Mucosa of descending colon (tissue), 3 donors: ENCODE results near the gene ENGASE. TPM values are rescaled to one million over a fixed set of nuclear protein-coding genes. Genes with fewer than 3 reads are reported as not detected.

Experiments
- ATAC-seq: fragments of 200-7000 bp; cut with Tn5 transposase; one replicate; pipeline ENCODE4 v1.9.1; 2020; ENCODE audit warnings: mild to moderate bottlenecking, moderate library complexity
- DNase-seq, 3 donors: peaks; one replicate each; pipeline ENCODE4 v3.0.0-alpha.2; 2020
- H3K36me3 ChIP-seq: fragments of 200-600 bp; one replicate; pipeline ENCODE4 v1.8.0; 2021; ENCODE audit warnings: low read depth, mild to moderate bottlenecking
- H3K4me1 ChIP-seq: fragments of 200-600 bp; one replicate; pipeline ENCODE4 v1.8.0; 2021; ENCODE audit warnings: low read depth, mild to moderate bottlenecking
- H3K4me3 ChIP-seq: fragments of 200-600 bp; one replicate; pipeline ENCODE4 v1.8.0; 2021; ENCODE audit warnings: mild to moderate bottlenecking
- H3K9me3 ChIP-seq: fragments of 200-600 bp; one replicate; pipeline ENCODE4 v1.8.0; 2021; ENCODE audit warnings: mild to moderate bottlenecking
- intact Hi-C, 2 donors: fragments of 100-400 bp; cut with DNase I in 1 of 2; cut with micrococcal nuclease in 1 of 2; formaldehyde crosslinking; loops; one replicate each; pipeline versions ENCODE4 v1.11.0 to v1.11.1; 2022; cut with DNase I, micrococcal nuclease
- total RNA-seq, 3 donors: library from RNA; stranded (reverse); fragmentation: NEBNext Ultra II Directional in 2 of 3; extraction: Animal tissue kit (Norgen Biotek cat#: 25700) in 2 of 3; gene quantifications; one replicate each; pipeline versions ENCODE4 v1.2.1 to v1.2.4, GENCODE V29; 2021 to 2023
- TF ChIP-seq, protein P1 (sequence below): fragments of 200-600 bp; IDR thresholded peaks from one replicate; pipeline ENCODE4 v1.8.0; 2022; ENCODE audit warnings: antibody characterized with exemption, mild to moderate bottlenecking
- donor health status: DM: no; HTN: no; CAD: no; lungs with moderate emphysema.
- donor health status: DM: no; HTN: no; CAD: no.
- donor health status: DM: no; HTN: yes; CAD: no.

The ENGASE gene
- total RNA-seq, 3 donors from 2014 or later: 89.6 to 160 (median 97.4) TPM

DNA sequence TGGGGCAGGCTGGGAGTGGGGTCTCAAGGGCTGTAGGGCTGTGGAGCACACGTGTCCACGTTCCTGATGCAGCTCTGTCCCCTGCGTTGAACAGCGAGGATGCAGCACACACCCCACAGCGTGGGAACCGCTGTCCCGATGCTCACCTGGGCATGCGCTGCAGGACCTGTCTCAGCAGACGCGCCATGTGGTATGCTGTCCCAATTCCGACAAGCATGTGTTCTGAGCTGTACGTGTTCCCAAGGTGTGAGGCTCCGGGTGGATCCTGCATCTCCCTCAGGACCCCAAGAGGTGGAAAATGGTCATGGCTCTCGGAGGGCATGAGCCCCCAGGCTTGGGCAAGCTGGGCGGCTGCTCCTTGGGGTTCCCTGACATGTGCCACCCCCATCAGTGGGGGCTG, 34.2 kb downstream of the ENGASE start:
- Histone ChIP-seq H3K36me3 (no peaks in the 10 kb centered on the region), H3K9me3 (no peaks in the 10 kb centered on the region), H3K4me1 (no peaks in the 10 kb centered on the region), H3K4me3 (no peak overlapping the region)
- DNase-seq (no peak), ATAC-seq (no peak)
- TF ChIP-seq, protein P1, sequence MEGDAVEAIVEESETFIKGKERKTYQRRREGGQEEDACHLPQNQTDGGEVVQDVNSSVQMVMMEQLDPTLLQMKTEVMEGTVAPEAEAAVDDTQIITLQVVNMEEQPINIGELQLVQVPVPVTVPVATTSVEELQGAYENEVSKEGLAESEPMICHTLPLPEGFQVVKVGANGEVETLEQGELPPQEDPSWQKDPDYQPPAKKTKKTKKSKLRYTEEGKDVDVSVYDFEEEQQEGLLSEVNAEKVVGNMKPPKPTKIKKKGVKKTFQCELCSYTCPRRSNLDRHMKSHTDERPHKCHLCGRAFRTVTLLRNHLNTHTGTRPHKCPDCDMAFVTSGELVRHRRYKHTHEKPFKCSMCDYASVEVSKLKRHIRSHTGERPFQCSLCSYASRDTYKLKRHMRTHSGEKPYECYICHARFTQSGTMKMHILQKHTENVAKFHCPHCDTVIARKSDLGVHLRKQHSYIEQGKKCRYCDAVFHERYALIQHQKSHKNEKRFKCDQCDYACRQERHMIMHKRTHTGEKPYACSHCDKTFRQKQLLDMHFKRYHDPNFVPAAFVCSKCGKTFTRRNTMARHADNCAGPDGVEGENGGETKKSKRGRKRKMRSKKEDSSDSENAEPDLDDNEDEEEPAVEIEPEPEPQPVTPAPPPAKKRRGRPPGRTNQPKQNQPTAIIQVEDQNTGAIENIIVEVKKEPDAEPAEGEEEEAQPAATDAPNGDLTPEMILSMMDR: no peak
- intact Hi-C loops: no loop called here

DNA sequence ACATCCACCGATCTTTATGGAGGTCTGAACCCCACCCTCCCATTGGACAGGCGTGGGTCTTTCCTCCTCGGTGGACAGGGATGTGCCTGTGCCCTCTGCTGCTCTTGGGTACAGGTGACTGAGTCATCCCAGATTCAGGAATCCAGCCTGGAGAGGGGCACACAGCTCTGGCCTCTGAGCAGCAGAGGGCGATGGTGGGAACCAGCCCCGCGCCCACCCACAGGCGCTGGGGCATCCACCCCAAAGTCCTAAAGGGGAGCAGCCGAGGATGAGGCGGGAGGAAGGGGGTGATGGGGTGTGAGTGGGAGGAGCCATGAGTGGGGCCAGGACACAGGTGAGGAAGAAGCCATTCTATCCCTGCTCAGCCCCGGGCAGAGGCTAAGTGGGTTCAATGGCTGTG, 35.0 kb downstream of the ENGASE start:
- Histone ChIP-seq H3K4me1 (peaks cover 5% of the 10 kb centered on the region), H3K9me3 (no peaks in the 10 kb centered on the region), H3K36me3 (no peaks in the 10 kb centered on the region), H3K4me3 (no peak overlapping the region)
- DNase-seq (no peak), ATAC-seq (no peak)
- intact Hi-C loops: no loop called here
- TF ChIP-seq, protein P1: no peak

DNA sequence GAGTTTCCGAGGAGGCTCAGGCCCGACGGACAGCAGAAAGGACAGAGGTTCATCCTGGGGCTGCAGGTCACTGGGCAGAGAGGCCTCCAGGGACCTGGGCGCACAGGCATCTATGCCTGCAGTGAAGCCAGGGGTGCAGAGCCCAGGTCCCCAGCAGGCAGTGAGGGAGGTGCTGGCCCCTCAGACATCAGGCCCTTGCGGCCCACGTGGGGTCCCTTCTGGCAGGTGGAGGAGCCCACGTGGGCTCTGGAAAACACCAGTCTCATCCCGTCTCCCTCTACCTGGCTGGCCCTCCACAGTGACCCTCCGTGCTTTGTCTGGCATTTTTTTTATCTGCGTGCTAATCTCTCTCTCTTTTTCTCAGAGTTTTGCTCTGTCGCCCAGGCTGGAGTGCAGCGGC, 36.5 kb downstream of the ENGASE start:
- DNase-seq: no peak
- ATAC-seq: no peak
- intact Hi-C loops: no loop called here
- Histone ChIP-seq H3K4me3 (no peak overlapping the region), H3K36me3 (no peaks in the 10 kb centered on the region), H3K9me3 (no peaks in the 10 kb centered on the region), H3K4me1 (peaks cover 15% of the 10 kb centered on the region)
- TF ChIP-seq, protein P1: no peak

DNA sequence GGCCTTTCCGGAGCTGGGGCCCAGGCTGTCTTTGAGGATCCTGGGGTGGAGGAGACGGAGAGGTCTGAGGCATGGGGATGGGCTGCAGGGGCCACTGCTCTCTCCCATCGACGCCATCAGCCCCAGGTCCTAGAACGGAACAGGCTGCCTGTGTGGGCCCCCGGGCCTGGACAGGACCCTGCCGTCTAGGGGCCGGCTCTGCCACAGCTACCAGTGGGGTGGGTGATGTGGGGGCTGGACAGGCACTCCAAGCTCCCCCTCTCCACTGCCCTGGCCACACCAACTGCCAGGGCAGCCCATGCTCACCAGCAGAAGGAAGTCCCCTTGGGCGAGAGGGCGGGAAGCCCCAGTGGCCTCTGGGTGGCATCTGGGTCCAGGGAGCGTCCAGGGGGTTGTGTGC, 37.8 kb downstream of the ENGASE start:
- Histone ChIP-seq H3K36me3 (no peaks in the 10 kb centered on the region), H3K4me1 (peaks cover 15% of the 10 kb centered on the region), H3K4me3 (no peak overlapping the region), H3K9me3 (no peaks in the 10 kb centered on the region)
- intact Hi-C loops: no loop called here
- TF ChIP-seq, protein P1: no peak
- no peak for DNase-seq
- no peak for ATAC-seq

DNA sequence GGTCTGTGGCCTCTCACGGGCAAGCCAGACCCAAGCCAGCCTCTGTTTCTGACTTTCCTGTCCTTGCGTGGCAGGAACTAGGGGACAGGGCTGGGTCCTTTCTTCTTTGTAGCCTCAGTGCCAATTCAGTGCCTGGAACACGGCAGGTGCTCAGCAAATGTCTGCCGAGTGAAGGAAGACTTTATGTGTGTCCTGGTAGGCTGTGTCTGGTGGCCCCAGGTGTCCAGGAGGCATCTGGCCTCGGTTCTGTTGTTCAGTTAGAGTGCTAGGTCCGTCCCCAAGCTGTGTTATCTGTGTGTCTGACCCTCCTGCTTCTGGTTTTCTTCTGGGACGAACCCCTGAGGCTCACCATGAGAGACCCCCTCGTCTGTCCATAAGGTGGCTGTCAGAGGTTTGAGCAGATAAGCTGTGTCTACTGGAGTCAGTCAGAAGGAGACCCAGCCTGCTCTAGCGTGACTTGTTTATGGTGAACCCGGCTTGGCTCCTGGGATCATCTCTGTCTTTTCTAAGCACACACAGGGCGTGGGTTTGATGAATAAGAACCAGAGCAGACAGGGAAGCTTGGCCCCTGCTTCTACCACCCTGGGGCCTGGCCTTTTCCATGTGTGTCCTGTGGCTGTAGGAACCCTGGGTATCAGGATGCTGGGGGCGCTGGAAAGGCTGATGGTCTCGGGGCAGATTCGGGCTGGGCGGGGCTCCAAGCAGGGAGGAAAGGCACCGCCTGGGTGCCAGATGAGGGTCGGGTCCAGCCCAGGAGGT, 39.3 kb downstream of the ENGASE start:
- intact Hi-C loops: no loop called here
- no peak for ATAC-seq
- peaks cover 15% of the 10 kb centered on the region for H3K4me1 ChIP-seq
- DNase-seq: no peak
- H3K36me3 ChIP-seq: no peaks in the 10 kb centered on the region
- TF ChIP-seq, protein P1: no peak
- H3K9me3 ChIP-seq: no peaks in the 10 kb centered on the region
- H3K4me3 ChIP-seq: no peak overlapping the region
